ENCODE measurements around the gene GLIS1. TPM values are rescaled to one million over a fixed set of nuclear protein-coding genes. Genes with fewer than 3 reads are reported as not detected.

Gene GLIS1
- total RNA-seq, 1 donor from 2014 or later = 0.07 TPM

GRCh38 chr1:53461323-53462044 is 277.5 kb downstream of the GLIS1 start:
- no peaks in the 10 kb centered on the region for H3K4me1 ChIP-seq (ENCODE audit: insufficient read depth, low read length)
- Mint-ChIP-seq H3K27ac (ENCODE audit: unreplicated experiment) (no peak overlapping the region), H3K4me3 (ENCODE audit: unreplicated experiment) (no peak overlapping the region), H3K9me3 (ENCODE audit: unreplicated experiment) (no peaks in the 10 kb centered on the region), H3K27me3 (ENCODE audit: low read depth, unreplicated experiment) (peaks cover 19% of the 10 kb centered on the region), H3K4me1 (ENCODE audit: low read depth, unreplicated experiment) (no peaks in the 10 kb centered on the region), H3K36me3 (ENCODE audit: low read depth, unreplicated experiment) (no peaks in the 10 kb centered on the region)
- H2AFZ ChIP-seq (ENCODE audit: low read depth, low read length) = no peak overlapping the region
- no peak overlapping the region for H3K9ac ChIP-seq (ENCODE audit: low read length)
- no peak overlapping the region for H3K27ac ChIP-seq (ENCODE audit: low read depth, low read length)
- no peaks in the 10 kb centered on the region for H3K36me3 ChIP-seq (ENCODE audit: insufficient read depth, low read length)
- no peaks in the 10 kb centered on the region for H3K79me2 ChIP-seq (ENCODE audit: insufficient read depth, low read length)
- no peak for TF ChIP-seq EZH2 (IDR thresholded peaks at IDR 0.05; ENCODE audit: insufficient read depth, low read length)
- TF ChIP-seq, protein P1, sequence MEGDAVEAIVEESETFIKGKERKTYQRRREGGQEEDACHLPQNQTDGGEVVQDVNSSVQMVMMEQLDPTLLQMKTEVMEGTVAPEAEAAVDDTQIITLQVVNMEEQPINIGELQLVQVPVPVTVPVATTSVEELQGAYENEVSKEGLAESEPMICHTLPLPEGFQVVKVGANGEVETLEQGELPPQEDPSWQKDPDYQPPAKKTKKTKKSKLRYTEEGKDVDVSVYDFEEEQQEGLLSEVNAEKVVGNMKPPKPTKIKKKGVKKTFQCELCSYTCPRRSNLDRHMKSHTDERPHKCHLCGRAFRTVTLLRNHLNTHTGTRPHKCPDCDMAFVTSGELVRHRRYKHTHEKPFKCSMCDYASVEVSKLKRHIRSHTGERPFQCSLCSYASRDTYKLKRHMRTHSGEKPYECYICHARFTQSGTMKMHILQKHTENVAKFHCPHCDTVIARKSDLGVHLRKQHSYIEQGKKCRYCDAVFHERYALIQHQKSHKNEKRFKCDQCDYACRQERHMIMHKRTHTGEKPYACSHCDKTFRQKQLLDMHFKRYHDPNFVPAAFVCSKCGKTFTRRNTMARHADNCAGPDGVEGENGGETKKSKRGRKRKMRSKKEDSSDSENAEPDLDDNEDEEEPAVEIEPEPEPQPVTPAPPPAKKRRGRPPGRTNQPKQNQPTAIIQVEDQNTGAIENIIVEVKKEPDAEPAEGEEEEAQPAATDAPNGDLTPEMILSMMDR (IDR thresholded peaks at IDR 0.05; ENCODE audit: insufficient read depth, low read depth, low read length) = no peak
- no peaks in the 10 kb centered on the region for H4K20me1 ChIP-seq (ENCODE audit: insufficient read depth, low read length)
- H3K4me3 ChIP-seq (ENCODE audit: insufficient read depth, low read depth, low read length) = no peak overlapping the region
- FAIRE-seq = no peak
- no peak for DNase-seq (ENCODE audit: low read depth)
- no peaks in the 10 kb centered on the region for H3K9me3 ChIP-seq (ENCODE audit: insufficient read depth, low read depth, low read length)
- H3K27me3 ChIP-seq (ENCODE audit: insufficient read depth, low read length) = peaks cover 2% of the 10 kb centered on the region
- H3K4me2 ChIP-seq (ENCODE audit: low read length) = no peak overlapping the region

DNA sequence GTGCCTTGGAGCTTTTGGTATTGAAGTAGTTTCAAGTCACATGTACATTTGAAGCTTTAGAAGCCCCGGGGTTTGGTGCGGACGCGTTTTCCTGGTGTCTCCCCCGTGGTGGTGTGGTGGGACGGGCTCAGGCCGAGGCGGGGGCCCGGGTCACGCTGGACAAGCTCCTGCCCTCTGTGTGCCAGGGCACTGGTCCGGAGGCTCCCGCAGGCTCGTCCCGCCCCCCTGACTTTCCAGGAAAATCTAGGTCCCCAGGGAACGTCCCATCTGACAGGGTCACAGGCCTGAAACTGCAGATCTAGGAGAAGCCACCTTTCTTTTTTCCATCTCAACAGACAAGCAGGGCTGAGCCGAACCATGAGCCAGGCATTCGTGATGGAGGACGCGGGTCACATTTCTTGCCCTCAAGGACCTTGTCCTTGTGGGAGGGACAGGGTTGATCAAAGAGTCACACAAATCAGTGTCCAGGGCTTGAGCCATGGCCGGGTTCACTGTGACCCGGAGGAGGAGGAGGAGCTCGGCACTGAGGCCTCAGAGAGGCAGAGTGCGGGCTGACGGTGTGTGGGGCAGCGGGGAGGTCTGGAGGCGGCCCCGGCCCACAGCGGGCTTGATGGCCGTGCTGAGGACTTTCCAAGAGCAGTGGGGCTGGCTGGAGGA is 278.2 kb downstream of the GLIS1 start:
- H3K4me3 ChIP-seq (ENCODE audit: insufficient read depth, low read depth, low read length) = no peak overlapping the region
- Mint-ChIP-seq H3K27ac (ENCODE audit: unreplicated experiment) (no peak overlapping the region), H3K36me3 (ENCODE audit: low read depth, unreplicated experiment) (no peaks in the 10 kb centered on the region), H3K4me3 (ENCODE audit: unreplicated experiment) (no peak overlapping the region), H3K9me3 (ENCODE audit: unreplicated experiment) (no peaks in the 10 kb centered on the region), H3K4me1 (ENCODE audit: low read depth, unreplicated experiment) (no peaks in the 10 kb centered on the region), H3K27me3 (ENCODE audit: low read depth, unreplicated experiment) (peaks cover 17% of the 10 kb centered on the region)
- no peak overlapping the region for H3K27ac ChIP-seq (ENCODE audit: low read depth, low read length)
- no peaks in the 10 kb centered on the region for H4K20me1 ChIP-seq (ENCODE audit: insufficient read depth, low read length)
- TF ChIP-seq, protein P1 (IDR thresholded peaks at IDR 0.05; ENCODE audit: insufficient read depth, low read depth, low read length) = no peak
- TF ChIP-seq EZH2 (IDR thresholded peaks at IDR 0.05; ENCODE audit: insufficient read depth, low read length) = no peak
- H3K9ac ChIP-seq (ENCODE audit: low read length) = no peak overlapping the region
- DNase-seq (ENCODE audit: low read depth) (no peak), FAIRE-seq (no peak)
- H3K79me2 ChIP-seq (ENCODE audit: insufficient read depth, low read length) = no peaks in the 10 kb centered on the region
- no peak overlapping the region for H2AFZ ChIP-seq (ENCODE audit: low read depth, low read length)
- H3K4me1 ChIP-seq (ENCODE audit: insufficient read depth, low read length) = no peaks in the 10 kb centered on the region
- H3K4me2 ChIP-seq (ENCODE audit: low read length) = no peak overlapping the region
- peaks cover 2% of the 10 kb centered on the region for H3K27me3 ChIP-seq (ENCODE audit: insufficient read depth, low read length)
- H3K36me3 ChIP-seq (ENCODE audit: insufficient read depth, low read length) = no peaks in the 10 kb centered on the region
- H3K9me3 ChIP-seq (ENCODE audit: insufficient read depth, low read depth, low read length) = no peaks in the 10 kb centered on the region

DNA sequence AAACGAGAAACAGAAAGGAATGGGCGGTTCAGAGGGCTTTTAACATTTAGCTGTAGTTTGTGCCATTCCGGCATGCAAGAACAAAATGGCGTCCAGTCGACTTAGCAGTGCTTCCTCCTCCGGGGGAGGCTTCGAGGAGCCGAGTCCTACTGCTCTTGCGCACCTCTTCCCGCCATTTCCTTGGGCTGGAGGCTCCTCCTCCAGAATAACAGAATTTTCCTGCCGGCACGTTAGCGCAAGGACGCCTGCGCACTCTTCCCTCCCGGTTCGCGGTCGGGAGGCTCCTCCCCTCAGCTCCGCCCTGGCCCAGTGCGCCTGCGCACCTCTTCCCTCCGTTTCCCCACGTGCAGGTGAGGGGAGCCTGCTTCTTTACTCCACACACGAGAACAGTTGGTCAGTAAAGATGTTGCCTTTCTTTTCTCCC is 278.7 kb downstream of the GLIS1 start:
- FAIRE-seq = no peak
- TF ChIP-seq EZH2 (IDR thresholded peaks at IDR 0.05; ENCODE audit: insufficient read depth, low read length) = no peak
- TF ChIP-seq, protein P1 (IDR thresholded peaks at IDR 0.05; ENCODE audit: insufficient read depth, low read depth, low read length) = no peak

More for the DNA sequence above, 278.7 kb downstream of the GLIS1 start:
- Mint-ChIP-seq H3K4me1 (ENCODE audit: low read depth, unreplicated experiment) (no peaks in the 10 kb centered on the region), H3K9me3 (ENCODE audit: unreplicated experiment) (no peaks in the 10 kb centered on the region), H3K36me3 (ENCODE audit: low read depth, unreplicated experiment) (no peaks in the 10 kb centered on the region), H3K27me3 (ENCODE audit: low read depth, unreplicated experiment) (peaks cover 16% of the 10 kb centered on the region), H3K4me3 (ENCODE audit: unreplicated experiment) (no peak overlapping the region), H3K27ac (ENCODE audit: unreplicated experiment) (no peak overlapping the region)
- Histone ChIP-seq H3K4me1 (ENCODE audit: insufficient read depth, low read length) (no peaks in the 10 kb centered on the region), H3K79me2 (ENCODE audit: insufficient read depth, low read length) (no peaks in the 10 kb centered on the region), H3K9me3 (ENCODE audit: insufficient read depth, low read depth, low read length) (no peaks in the 10 kb centered on the region), H4K20me1 (ENCODE audit: insufficient read depth, low read length) (no peaks in the 10 kb centered on the region), H3K36me3 (ENCODE audit: insufficient read depth, low read length) (no peaks in the 10 kb centered on the region), H3K27me3 (ENCODE audit: insufficient read depth, low read length) (peaks cover 6% of the 10 kb centered on the region), H3K27ac (ENCODE audit: low read depth, low read length) (no peak overlapping the region), H2AFZ (ENCODE audit: low read depth, low read length) (no peak overlapping the region), H3K4me3 (ENCODE audit: insufficient read depth, low read depth, low read length) (no peak overlapping the region), H3K9ac (ENCODE audit: low read length) (no peak overlapping the region), H3K4me2 (ENCODE audit: low read length) (no peak overlapping the region)
- DNase-seq (ENCODE audit: low read depth) = no peak
